GM04504 (cell line): ENCODE data around the gene FAM149B1.
A peak's percentile ranks its signal among the peaks of the same experiment; 100 is the strongest.
"Not testable (repeated sequence)": the region's sequence is repeated elsewhere in the genome, so short reads cannot be mapped to it uniquely, and the experiment has no call there.

ENCODE experiments used
- DNase-seq: peaks from one replicate; pipeline ENCODE4 v3.0.0-alpha.2; 2012; ENCODE audit warnings: low read depth

The FAM149B1 gene

DNA sequence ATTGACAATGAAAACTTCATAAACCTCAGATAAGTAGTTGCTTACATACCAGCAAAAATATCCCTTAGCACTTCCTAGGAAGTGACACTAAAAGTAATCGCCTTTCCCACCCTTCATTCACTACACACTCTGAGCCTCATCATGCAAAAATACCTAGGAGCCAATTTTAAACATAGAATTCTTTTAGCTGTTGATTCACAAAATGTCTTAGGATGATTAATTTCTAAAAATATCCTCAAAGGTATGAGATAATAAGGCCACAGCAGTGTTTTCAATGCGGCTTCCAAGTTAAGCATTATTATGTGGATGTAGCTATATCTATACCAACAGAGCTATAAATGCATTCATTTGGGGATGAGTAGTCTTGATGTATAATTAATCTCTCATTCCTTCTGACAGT, 66.0 kb downstream of the FAM149B1 start:
- DNase-seq: no peak

DNA sequence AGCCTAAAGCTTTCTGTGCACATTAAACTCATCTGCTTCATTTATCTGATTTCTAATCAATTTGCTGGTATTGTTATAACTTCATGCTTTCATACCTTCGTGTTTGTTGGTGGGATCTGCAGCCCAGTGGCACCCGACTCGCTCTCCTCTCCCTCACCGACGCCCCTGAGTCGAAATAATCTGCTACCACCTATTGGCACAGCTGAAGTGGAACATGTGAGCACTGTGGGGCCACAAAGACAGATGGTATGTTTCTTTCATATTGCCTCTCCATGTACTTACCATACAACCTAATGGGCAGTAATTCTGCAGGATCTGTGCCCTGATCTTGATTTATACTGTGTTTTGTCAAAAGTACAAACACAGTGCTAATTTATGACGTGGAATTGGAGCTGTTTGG, 66.8 kb downstream of the FAM149B1 start:
- no peak for DNase-seq

DNA sequence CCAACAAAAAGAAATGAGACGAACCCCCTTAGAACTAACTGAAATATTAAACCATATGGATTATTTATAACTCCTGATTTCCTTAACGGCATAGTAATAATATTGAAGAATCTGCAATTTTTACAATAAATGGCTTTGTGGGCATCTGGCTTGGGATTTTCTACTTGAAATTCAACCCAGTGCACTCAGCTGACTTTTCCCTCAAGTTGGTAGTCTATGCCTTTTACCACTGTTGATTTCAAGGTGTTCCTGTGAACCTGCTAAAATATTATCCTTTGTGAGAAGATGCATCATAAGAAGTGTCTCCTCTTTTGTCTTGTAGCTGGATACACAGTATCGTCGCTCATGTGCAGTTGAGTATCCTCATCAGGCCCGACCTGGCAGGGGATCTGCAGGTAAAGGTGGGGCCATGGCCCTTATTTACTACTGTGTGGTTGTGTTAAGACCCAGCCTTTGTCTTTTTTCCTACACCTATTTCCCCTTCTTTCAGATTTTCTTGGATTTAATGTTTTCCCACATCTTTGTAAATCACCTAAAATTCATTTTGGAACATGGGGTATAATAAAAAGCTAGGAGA, 71.2 kb downstream of the FAM149B1 start:
- no peak for DNase-seq

DNA sequence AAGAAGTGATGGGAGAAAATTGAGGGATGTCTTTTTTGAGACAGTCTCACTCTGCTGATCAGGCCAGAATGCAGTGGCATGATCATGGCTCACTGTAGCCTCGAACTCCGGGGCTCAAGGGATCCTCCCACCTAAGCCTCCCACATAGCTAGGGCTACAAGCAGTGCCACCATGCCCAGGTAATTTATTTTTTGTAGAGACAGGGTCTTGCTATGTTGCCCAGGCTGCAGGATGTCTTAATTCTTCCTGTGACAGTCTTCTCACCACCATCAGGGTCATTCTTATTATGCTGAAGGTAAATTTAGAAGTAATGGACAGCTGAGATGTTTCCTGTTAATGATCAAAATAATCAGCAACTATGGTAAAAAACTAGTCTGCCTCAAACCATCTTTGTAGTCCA, 72.0 kb downstream of the FAM149B1 start:
- DNase-seq: no peak

DNA sequence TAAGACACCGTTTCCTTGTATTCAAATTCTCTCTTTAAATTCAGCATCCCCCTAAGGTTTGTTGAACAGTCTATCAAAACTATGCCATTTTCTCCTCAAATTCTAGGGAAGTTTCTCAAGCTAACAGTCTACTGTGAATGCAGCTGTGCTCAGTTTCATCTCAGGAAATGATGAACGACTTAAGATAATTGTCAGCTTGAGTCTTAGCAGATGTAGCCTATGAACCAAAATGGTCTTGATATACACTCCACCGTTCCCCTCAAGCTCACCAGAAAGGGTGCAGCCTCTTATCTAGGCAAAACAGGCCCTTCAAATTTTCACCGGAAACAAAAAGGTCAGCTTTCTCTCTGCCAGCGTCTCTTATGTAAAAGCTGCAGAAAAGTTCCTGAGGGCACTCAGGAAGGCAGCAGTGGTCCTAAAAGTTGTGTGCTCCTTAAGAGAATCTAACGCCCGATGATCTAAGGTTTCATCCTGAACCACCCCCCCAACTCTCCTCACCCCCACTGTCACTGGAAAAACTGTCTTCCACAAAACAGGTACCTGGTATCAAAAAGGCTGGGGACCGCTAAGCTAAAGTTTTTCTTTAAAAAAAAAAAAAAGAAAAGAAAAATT, 77.1 kb downstream of the FAM149B1 start:
- DNase-seq: no peak

DNA sequence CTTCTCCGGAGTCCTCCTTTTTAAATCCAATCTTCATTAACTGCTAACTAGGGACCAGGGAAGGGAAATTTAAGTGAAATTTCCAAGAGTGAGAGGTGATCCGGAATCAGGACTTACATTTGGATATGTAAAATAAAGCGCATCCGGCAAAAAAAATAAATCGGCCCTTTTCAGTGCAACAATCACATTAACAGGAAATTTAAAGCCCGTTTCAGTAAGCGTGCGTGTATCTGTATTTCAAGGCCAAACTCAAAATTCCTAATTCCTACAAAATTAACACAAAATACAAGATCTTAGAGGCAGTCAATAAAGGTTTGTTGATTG, 78.4 kb downstream of the FAM149B1 start:
- no peak for DNase-seq

DNA sequence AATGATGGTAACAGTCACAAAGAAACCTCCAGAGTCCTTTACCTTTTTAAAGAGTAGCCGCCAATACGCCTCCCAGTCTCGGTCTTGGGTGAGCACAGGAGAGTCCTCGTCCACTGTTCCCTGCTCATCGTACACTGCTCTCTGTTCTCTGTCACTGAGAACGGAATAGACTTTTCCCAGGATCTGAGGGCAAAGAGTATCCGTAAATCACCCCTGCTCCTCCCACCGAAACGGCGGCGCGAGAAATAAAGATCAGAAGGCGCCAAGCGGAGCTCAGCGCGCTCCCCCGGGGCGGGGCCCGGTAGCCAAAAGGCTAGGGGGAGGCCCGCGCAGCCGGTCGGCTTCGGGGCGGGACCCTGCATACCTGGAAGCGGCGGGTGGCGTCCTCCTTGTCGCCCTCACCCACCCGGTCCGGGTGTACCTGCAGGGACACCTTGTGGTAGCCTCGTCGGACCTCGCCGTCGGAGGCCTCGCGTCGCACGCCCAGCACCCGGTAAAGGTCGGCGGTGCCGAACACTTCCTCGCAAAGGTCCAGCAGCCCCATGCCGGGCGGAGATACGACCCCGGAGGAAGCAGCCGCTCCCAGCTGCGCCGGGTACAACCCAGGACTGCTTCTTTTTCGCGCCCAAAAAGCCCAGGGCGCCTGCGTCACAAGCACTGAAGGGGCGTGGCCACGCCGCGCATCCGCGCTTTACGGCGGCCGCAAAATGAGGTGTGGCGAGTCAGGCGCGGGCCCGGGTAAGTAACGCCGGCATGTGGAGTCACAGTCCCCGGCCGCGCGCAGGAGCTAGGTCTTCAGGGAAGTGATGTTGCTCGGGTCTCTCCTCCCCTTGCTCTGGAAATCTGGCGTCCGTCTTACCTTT, 79.0 kb downstream of the FAM149B1 start, which contains the start of gene DNAJC9:
DNAJC9 (minus strand) TSS at position 610 of the 863 bp plus-strand sequence; CDS start at position 544, 66 bp downstream.
- peak; percentile 78 for DNase-seq

DNA sequence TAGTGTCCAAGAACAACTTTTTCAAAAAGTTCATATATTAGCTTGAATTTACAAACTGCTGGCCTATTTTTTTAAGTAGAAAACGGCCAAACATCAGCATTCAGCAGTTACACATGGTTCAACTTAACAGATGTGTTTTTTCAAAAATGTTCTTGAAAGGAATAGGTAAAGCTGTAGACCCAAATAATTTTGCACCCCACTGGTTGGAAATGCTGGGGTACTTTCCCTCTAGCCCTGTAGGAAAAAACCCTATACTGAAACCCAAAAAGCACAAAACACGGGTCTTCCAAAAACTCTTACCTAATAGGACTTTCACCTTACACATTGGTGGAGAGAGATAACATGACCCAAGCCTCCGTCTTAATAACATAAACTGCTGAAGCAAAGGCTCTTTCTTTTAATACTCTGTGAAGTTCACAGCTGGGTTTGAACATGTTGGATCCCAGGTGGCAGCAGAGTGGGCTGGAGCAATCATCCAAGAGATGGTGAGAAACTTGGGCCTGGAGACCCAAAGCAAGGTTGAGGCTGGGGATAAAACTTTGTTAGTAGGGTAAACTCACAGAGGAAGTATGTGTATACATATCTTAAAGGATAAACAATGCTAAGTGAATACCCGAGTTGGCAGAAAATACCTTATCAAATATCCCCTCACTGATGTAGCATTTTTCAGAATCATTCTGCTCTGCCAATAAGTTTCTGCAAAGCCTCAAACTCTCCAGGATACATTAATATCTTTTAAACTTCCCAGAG, 79.8 kb downstream of the FAM149B1 start:
- DNase-seq: no peak

DNA sequence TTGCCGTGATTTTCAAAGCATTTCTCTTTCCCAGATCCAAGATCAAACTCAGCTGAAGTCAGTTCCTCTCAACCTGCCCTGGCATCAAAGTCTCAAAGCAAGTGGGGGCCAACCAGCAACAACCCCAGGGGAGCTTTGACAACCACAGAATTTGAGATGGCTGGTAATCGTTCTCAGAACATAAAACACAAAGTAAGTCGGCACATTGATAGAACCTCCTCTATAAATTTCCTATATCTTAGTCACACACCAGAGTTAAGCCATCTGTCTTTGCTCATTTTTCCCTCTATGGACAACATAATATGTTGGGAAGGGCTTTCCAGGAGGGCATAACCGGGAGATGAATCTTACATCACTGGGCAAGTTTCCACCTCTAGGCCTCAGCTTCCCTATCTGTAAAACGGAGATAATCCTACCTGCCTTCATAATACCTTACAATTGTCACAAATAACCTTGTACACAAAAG, 80.4 kb downstream of the FAM149B1 start:
- DNase-seq: no peak

DNA sequence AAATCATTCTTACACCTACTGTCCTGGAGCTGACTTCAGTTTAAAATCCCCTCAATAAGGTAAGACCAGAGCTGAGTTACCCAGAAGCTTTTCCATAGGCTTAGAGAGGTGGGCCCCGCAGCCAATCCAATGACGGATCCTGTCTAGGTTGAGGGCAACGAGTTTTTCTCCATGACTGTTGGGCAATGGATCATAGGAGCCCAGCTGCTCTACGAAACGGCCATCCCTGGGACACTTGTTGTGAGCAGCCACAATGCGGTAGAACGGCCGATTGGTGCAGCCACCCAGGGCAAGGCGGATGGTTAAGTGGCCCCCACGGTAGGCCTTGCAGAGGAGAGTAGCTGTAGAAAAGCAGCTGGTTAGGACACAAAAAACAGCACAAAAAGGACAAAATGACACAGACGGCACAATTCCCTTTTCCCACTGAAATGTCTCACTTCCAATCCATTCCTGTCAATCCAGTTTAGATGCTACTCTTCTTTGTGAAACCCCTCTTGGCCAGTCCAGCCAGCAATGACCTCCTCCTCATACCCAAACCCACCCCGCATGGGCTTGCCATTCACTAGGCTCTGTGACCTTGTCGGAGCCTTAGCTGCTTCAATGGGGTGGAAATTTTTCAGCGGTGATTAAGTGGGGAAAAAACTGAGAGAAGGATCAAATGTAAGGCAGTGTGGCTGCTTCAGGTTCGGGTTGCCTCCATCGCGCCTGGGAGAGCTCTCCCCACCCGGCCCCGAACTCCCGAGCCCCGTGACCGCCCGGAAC, 83.9 kb downstream of the FAM149B1 start:
- no peak for DNase-seq

DNA sequence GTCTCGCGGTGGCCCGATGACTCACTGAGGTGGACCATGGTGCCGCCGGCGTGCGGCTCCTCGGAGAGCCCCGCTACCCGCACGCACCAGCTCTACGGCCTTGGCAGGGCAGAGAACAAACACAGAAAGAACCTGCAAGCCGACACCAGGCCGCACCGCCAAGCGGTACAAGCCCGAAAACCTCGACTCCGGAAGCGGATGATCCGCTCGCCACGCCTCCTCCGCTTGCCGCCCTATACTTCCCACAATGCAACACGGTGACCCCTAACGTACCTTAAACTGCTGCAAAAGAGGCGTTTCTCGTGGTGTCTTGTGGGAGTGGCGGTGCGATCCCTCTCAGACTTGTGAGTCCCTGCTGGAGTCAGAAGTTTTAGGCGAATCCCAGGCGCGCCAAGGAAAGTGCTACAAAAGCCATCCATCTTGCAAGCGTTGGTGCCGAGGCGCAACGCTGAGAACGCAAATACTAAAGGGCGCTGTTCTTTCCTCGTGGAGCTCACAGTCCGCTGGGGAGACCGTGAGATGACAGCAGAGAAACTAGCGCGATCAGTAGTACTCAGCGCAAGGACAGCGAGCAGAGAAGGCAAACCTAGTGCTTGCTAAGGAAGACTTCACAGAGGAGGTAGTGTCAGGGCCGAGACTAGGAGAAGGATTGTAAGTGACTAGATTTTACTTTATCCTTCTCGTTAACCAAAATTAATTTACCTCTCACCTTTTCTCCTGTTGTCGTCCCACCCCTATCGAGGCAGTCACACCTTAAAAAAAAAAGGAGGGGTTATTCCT, 84.7 kb downstream of the FAM149B1 start, which contains the start of gene MRPS16:
MRPS16 (minus strand) TSS at position 200 of the 780 bp plus-strand sequence; CDS start at position 38, 162 bp downstream.
- peak; percentile 93 for DNase-seq

DNA sequence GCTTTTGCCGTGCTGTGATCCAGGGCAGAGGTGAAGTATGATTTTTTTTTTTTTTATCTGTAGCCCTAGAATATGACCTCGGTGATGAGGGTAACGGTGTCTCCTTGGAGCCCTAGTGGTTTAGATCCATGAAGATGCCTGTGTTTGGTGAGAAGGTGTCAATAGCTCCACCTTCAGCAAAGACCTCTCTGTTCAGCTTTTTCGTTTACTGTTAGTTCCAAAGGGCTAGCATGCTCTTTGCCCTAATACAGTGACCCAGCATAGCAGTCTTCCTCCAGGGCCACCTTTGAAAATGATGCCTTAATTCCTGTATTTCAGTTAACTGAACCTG, 85.3 kb downstream of the FAM149B1 start:
- no peak for DNase-seq

DNA sequence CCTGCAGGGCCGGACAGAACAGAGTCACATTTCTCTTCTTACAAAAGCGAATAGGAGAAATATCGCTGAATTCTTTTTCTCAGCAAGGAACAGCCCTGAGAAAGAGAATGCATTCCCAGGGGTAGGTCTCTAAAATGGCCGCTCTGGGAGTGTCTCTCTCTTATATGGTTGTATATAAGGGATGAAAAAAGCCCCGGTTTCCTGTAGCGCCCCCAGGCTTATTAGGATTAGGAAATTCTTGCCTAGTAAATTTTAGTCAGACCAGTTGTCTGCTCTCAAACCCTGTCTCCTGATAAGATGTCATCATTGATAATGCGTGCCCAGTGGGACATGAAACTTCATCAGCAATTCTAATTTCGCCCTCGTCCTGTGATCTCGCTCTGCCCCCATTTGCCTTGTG, 90.7 kb downstream of the FAM149B1 start:
- DNase-seq: not testable (repeated sequence)

DNA sequence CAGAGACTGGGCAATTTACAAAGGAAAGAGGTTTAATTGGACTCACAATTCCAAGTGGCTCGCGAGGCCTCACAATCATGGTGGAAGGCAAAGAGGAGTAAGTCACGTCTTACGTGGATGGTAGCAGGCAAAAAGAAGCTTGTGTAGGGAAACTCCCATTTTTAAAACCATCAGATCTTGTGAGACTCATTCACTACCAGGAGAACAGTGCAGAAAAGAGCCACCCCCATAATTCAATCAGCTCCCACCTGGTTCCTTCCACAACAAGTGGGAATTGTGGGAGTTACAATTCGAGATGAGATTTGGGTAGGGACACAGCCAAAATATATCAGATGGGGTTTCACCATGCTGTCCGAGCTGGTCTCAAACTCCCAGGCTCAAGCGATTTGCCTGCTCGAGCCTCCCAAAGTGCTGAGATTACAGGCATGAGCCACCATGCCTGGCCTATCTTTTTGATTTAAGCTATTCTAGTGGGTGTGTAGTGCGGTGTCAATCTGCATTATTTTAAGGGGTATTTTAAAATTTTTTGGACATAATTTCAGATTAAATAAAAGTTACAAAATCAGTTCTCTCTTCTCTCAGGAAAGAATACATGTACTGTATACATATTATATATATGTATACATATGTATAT, 93.6 kb downstream of the FAM149B1 start:
- no peak for DNase-seq

DNA sequence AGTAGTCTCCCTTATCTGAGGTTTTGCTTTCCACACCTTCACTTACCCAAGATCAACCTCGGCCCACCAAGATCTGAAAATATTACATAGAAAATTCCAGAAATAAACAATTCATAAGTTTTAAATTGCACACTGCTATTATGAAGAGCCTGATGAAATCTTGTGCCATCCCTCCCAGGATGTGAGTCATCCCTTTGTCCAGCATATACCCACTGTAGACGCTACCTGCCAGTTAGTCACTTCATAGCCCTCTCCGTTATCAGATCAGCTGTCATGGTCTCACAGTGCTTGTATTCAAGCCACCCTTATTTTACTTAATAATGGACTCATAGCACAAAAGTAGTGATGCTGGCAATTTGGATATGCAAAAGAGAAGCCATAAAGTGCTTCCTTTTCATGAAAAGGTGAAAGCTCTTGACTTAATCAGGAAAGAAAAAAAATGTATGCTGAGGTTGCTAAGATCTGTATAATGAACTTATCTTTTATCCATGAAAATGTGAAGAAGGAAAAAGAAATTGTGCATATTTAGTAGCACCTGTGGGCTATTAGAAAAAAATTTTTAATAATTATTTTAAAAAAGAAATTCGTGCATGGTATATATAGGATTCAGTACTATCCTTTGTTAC, 94.3 kb downstream of the FAM149B1 start:
- DNase-seq: peak; percentile 60

DNA sequence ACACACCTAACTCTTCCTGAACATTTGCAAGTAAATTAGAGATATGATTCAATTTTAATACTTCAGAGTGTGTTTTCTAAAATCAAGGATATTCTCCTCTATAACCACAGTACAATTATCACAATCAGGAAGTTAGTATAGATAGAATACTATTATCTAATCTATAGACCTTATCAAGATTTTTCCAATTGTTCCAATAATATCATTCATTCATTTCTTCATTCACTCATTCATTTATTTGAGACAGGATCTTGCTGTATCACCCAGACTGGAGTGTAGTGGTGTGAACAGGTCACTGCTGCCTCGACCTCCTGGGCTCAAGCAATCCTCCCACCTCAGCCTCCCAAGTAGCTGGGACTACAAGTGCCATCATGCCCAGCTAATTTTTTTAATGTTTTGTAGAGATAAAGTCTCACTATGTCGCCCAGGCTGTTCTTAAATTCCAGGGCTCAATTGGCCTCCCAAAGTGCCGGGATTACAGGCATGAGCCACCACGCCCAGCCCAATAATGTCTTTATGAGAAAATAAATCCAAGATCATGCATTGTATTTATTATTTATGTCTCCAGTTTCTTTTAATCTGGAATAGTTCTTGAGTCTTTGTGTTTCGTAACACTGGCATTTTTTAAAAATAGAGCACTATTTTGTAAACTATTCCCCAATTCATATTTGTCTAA, 95.1 kb downstream of the FAM149B1 start:
- no peak for DNase-seq

DNA sequence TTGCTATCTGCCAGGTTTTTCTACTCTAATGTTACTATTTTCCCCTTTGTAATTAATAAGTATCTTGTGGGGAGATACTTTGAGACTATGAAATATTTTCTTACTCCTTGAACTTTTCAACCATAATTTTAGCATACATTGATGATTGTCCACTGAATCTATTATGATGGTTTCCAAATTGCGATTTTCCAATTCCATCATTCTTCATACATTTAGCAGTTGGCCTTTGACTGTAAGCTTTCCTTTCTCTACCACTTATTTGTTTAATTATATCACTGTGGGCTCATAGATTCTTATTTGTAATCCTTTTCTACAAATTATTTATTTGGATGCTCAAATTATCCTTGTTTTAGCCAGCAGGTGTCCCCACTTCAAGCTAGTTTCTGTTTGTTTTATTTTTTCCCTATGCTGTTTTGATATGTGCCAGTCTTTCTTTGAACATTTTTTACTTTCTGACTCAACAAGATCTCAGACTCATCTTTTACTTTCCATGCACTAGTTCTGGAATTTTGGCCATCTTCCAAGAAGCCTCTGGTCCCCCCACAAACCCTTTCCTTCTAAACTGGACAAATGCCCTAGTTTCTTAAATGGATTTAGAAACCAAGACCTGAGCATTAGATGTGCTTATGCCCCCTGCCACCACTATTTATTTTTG, 95.9 kb downstream of the FAM149B1 start:
- DNase-seq: no peak

DNA sequence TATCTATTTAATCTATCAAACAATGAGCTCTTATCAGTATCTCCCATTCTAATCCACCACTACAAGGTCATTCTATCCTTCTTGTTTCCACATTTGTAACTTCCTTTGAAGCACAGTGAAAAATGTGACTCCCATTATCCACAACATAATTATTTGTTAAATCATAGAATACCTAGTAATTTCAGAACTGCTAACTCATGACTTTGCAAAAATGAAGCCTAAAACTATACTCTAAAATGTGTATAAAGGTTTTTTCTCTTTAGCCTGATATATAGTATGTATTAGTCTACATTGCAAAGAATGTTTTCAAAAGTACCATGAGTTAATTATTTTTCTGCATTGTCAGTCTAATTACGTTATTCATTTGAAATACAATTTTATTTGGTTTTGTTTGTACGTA, 96.5 kb downstream of the FAM149B1 start:
- no peak for DNase-seq

DNA sequence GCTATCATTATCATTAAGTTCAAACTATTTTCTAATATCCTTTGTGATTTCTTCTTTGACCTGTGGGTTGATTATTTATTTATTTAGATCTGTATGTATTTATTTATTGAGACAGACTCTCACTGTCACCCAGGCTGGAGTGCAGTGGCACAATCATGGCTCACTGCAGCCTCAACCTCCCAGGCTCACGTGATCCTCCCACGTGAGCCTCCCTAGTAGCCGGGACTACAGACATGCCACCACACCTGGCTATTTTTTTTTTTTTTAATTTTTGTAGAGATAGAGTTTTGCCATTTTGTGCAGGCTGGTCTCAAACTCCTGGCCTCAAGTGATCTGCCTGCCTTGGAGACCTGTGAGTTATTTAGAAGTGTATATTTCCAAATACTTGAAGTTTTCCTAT, 113.2 kb downstream of the FAM149B1 start:
- DNase-seq: no peak
